Measurements from ENCODE around the gene TBX5. TPM values are rescaled to one million over a fixed set of nuclear protein-coding genes. Genes with fewer than 3 reads are reported as not detected.

TBX5 gene
- total RNA-seq, 2 experiments from 2014 or later = not detected

GRCh38 chr12:114328292-114328691 is 77.7 kb downstream of the TBX5 start:
- TF ChIP-seq CTCF (IDR thresholded peaks at IDR 0.05) = no peak
- ChIA-PET POLR2A (no interaction called here), CTCF (no interaction called here)
- Mint-ChIP-seq H3K4me1 (ENCODE audit: low read depth) (no peaks in the 10 kb centered on the region), H3K9me3 (peaks cover 11% of the 10 kb centered on the region), H3K27ac (no peak overlapping the region), H3K27me3 (peaks cover 1% of the 10 kb centered on the region), H3K36me3 (ENCODE audit: low read depth) (no peaks in the 10 kb centered on the region), H3K4me3 (no peak overlapping the region)
- no peak for ATAC-seq
- DNase-seq = no peak
- intact Hi-C loops (cut with micrococcal nuclease) = no loop called here

- Mint-ChIP-seq H3K4me1 (ENCODE audit: low read depth) (no peaks in the 10 kb centered on the region), H3K27me3 (peaks cover 1% of the 10 kb centered on the region), H3K36me3 (ENCODE audit: low read depth) (no peaks in the 10 kb centered on the region), H3K27ac (no peak overlapping the region), H3K4me3 (no peak overlapping the region), H3K9me3 (peaks cover 11% of the 10 kb centered on the region)
- intact Hi-C loops (cut with micrococcal nuclease) = no loop called here
- ChIA-PET CTCF (no interaction called here), POLR2A (no interaction called here)
- no peak for TF ChIP-seq CTCF (IDR thresholded peaks at IDR 0.05)
- ATAC-seq (no peak), DNase-seq (no peak)
Measured at GRCh38 chr12:114327765-114328164, 78.2 kb downstream of the TBX5 start.

- Mint-ChIP-seq H3K4me3 (no peak overlapping the region), H3K27ac (no peak overlapping the region), H3K9me3 (peaks cover 3% of the 10 kb centered on the region), H3K27me3 (no peaks in the 10 kb centered on the region), H3K36me3 (ENCODE audit: low read depth) (no peaks in the 10 kb centered on the region), H3K4me1 (ENCODE audit: low read depth) (no peaks in the 10 kb centered on the region)
- intact Hi-C loops (cut with micrococcal nuclease) = no loop called here
- CTCF ChIA-PET = no interaction called here
- ATAC-seq (no peak), DNase-seq (no peak)
- POLR2A ChIA-PET = no interaction called here
- no peak for TF ChIP-seq CTCF (IDR thresholded peaks at IDR 0.05)
Measured at GRCh38 chr12:114321524-114321923, 84.4 kb downstream of the TBX5 start.

- CTCF ChIA-PET = no interaction called here
- H3K27me3 Mint-ChIP-seq = no peaks in the 10 kb centered on the region
Measured at GRCh38 chr12:114320968-114321367, 85.0 kb downstream of the TBX5 start.

GRCh38 chr12:114320101-114320500 is 85.8 kb downstream of the TBX5 start:
- TF ChIP-seq CTCF (IDR thresholded peaks at IDR 0.05) = no peak
- Mint-ChIP-seq H3K36me3 (ENCODE audit: low read depth) (no peaks in the 10 kb centered on the region), H3K9me3 (peaks cover 1% of the 10 kb centered on the region), H3K4me1 (ENCODE audit: low read depth) (no peaks in the 10 kb centered on the region), H3K27me3 (no peaks in the 10 kb centered on the region), H3K4me3 (no peak overlapping the region), H3K27ac (no peak overlapping the region)
- no peak for ATAC-seq
- no peak for DNase-seq
- intact Hi-C loops (cut with micrococcal nuclease) = no loop called here
- ChIA-PET CTCF (no interaction called here), POLR2A (no interaction called here)

More at GRCh38 chr12:114320968-114321367, 85.0 kb downstream of the TBX5 start:
- DNase-seq (no peak), ATAC-seq (no peak)
- no peak for TF ChIP-seq CTCF (IDR thresholded peaks at IDR 0.05)
- intact Hi-C loops (cut with micrococcal nuclease) = no loop called here
- Mint-ChIP-seq H3K36me3 (ENCODE audit: low read depth) (no peaks in the 10 kb centered on the region), H3K27ac (no peak overlapping the region), H3K4me3 (no peak overlapping the region), H3K4me1 (ENCODE audit: low read depth) (no peaks in the 10 kb centered on the region), H3K9me3 (peaks cover 3% of the 10 kb centered on the region)
- POLR2A ChIA-PET = no interaction called here
